Testis (tissue), 5 donors: ENCODE measurements around the gene SNAI1. TPM values are rescaled to one million over a fixed set of nuclear protein-coding genes. Genes with fewer than 3 reads are reported as not detected.

Experiments
- DNase-seq: peaks from one replicate; pipeline ENCODE4 v3.0.0-alpha.2; 2019
- H3K27ac ChIP-seq, 2 donors: fragments of 200-600 bp; sonication (generic); one replicate each; pipeline ENCODE4 v1.5.1; 2019
- H3K27me3 ChIP-seq: fragments of 200-600 bp; sonication (generic); one replicate; pipeline ENCODE4 v1.5.1; 2019
- H3K36me3 ChIP-seq: fragments of 200-600 bp; sonication (generic); one replicate; pipeline ENCODE4 v1.5.1; 2017; ENCODE audit warnings: low read depth; ENCODE audit errors: missing control alignments
- H3K4me1 ChIP-seq: fragments of 200-600 bp; sonication (generic); one replicate; pipeline ENCODE4 v1.5.1; 2019
- H3K4me3 ChIP-seq, 2 donors: fragments of 200-600 bp; sonication (generic); one replicate each; pipeline ENCODE4 v1.5.1; 2017 to 2019
- H3K9me3 ChIP-seq: fragments of 200-600 bp; sonication (generic); one replicate; pipeline ENCODE4 v1.5.1; 2017
- POLR2A ChIP-seq: fragments of 450-650 bp; IDR thresholded peaks from one replicate; pipeline ENCODE4 v1.6.1; 2017; ENCODE audit warnings: antibody characterized with exemption, mild to moderate bottlenecking, moderate library complexity
- WGBS, 2 donors: methylation state at CpG; one replicate each; pipeline ENCODE4 v1.1.5; 2018; 5-methylcytosine and 5-hydroxymethylcytosine counted together
- intact Hi-C: fragments of 100-400 bp; cut with DNase I; formaldehyde crosslinking; loops from one replicate; pipeline ENCODE4 v1.15.1; 2023; ENCODE audit warnings: low total_unique reads
- long read RNA-seq, 2 donors: transcript quantifications; one replicate each; lab custom pipeline, GENCODE V29; 2026
- polyA plus RNA-seq: library from polyadenylated mRNA; stranded (reverse); fragments of 350-450 nt; fragmentation: Illumina TruSeq; extraction: RNeasy Lipid Tissue Mini Kit (QIAGEN cat#74804); gene quantifications from one replicate; pipeline ENCODE4 v1.2.3, GENCODE V29; 2014; ENCODE audit warnings: low read depth, low replicate concordance; ENCODE audit not compliant: insufficient read depth
- total RNA-seq, 2 donors: library from RNA; depleted of rRNA; stranded (reverse); fragments of >200 nt; gene quantifications; one replicate each; pipeline ENCODE4 v1.2.3, GENCODE V29; 2016
- TF ChIP-seq, protein P1 (sequence below), 3 experiments: fragments of 450-650 bp in 2 of 3; fragments of 200-600 bp in 1 of 3; sonication (generic) in 1 of 3; IDR thresholded peaks; one replicate each; pipeline ENCODE4 v1.5.1; 2016 to 2019; ENCODE audit warnings: antibody characterized with exemption in 3 of 3, mild to moderate bottlenecking in 2 of 3, moderate library complexity in 1 of 3

Gene SNAI1
- 1 to 10 TPM; 7.0 to 7.6 TPM for total RNA-seq
- polyA plus RNA-seq, result 4.0 TPM
- long read RNA-seq, donor 1, partial matches to known transcripts, result 0 of 1 reads
- long read RNA-seq, donor 1, other reads (novel, unspliced or antisense), result 0 of 1 reads
- long read RNA-seq, donor 2, result 0 reads

- WGBS, 2 donors, result 4 to 28% methylated on average over 12 to 69 of the region's 90 CpGs
- peak within 1 kb of the TSS; percentile 61 to 70 for H3K4me3 ChIP-seq
- no peaks in the 10 kb centered on the region for H3K36me3 ChIP-seq
- peaks cover 26% of the 10 kb centered on the region for H3K4me1 ChIP-seq
- H3K9me3 ChIP-seq, result no peaks in the 10 kb centered on the region
- DNase-seq, result peak; percentile 85
- H3K27ac ChIP-seq, result peak within 1 kb of the TSS; percentile 48 to 76
- no peak for TF ChIP-seq POLR2A
- TF ChIP-seq, protein P1, sequence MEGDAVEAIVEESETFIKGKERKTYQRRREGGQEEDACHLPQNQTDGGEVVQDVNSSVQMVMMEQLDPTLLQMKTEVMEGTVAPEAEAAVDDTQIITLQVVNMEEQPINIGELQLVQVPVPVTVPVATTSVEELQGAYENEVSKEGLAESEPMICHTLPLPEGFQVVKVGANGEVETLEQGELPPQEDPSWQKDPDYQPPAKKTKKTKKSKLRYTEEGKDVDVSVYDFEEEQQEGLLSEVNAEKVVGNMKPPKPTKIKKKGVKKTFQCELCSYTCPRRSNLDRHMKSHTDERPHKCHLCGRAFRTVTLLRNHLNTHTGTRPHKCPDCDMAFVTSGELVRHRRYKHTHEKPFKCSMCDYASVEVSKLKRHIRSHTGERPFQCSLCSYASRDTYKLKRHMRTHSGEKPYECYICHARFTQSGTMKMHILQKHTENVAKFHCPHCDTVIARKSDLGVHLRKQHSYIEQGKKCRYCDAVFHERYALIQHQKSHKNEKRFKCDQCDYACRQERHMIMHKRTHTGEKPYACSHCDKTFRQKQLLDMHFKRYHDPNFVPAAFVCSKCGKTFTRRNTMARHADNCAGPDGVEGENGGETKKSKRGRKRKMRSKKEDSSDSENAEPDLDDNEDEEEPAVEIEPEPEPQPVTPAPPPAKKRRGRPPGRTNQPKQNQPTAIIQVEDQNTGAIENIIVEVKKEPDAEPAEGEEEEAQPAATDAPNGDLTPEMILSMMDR (IDR thresholded peaks at IDR 0.05), result peak; percentile 33 to 51 (median 50)
- intact Hi-C loops, result loop anchor here (5.0 kb wide), 1 partner anchor 90 kb away; no protein-coding TSS in a partner anchor
- no peaks in the 10 kb centered on the region for H3K27me3 ChIP-seq
Measured at GRCh38 chr20:49982346-49983122, at the start of gene SNAI1. Gene SNAI1 (plus strand): TSS chr20:49982980. CDS start chr20:49983060, 80 bp downstream.

DNA sequence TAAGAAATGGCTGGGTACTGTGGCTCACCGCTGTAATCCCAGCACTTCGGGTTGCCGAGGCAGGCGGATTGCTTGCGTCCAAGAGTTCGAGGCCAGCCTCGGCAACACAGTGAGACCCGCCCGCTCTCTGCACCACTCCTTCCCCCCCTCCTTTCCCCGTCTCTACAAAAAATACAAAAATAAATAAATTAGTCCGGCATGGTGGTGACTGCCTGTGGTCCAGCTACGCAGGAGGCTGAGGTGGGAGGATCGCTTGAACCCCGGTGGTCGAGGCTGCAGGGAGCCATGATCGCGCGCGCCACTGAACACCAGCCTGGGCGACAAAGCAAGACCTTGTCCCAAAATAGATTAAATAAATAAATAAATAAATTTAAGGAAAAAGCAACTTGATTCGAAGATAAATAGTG is 47.0 kb upstream of the SNAI1 start:
- no peak for DNase-seq
- WGBS, 2 donors, result 23 to 32% methylated on average over 21 of the region's 21 CpGs
- H3K27me3 ChIP-seq, result no peaks in the 10 kb centered on the region
- H3K4me1 ChIP-seq, result peaks cover 22% of the 10 kb centered on the region
- peak overlapping the region; percentile 81 to 94 for H3K27ac ChIP-seq
- TF ChIP-seq, protein P1 (IDR thresholded peaks at IDR 0.05), result no peak
- TF ChIP-seq POLR2A, result no peak
- intact Hi-C loops, result no loop called here
- no peaks in the 10 kb centered on the region for H3K36me3 ChIP-seq
- H3K9me3 ChIP-seq, result no peaks in the 10 kb centered on the region
- peak overlapping the region; percentile 82 to 100 for H3K4me3 ChIP-seq

- no peaks in the 10 kb centered on the region for H3K36me3 ChIP-seq
- no peaks in the 10 kb centered on the region for H3K27me3 ChIP-seq
- peak within 1 kb of the TSS; percentile 81 to 94 for H3K27ac ChIP-seq
- H3K4me3 ChIP-seq, result peak within 1 kb of the TSS; percentile 82 to 100
- WGBS, 2 donors, result 0% methylated on average over 31 to 58 of the region's 79 CpGs
- peak; percentile 94 for DNase-seq
- intact Hi-C loops, result no loop called here
- peaks cover 22% of the 10 kb centered on the region for H3K4me1 ChIP-seq
- H3K9me3 ChIP-seq, result no peaks in the 10 kb centered on the region
- TF ChIP-seq, protein P1 (IDR thresholded peaks at IDR 0.05), result no peak
- peak; percentile 80 for TF ChIP-seq POLR2A
Measured at GRCh38 chr20:49936153-49937026, 46.4 kb upstream of the SNAI1 start, which contains the start of gene RNF114. Gene RNF114 (plus strand): TSS chr20:49936397. CDS start chr20:49936413, 16 bp downstream.

DNA sequence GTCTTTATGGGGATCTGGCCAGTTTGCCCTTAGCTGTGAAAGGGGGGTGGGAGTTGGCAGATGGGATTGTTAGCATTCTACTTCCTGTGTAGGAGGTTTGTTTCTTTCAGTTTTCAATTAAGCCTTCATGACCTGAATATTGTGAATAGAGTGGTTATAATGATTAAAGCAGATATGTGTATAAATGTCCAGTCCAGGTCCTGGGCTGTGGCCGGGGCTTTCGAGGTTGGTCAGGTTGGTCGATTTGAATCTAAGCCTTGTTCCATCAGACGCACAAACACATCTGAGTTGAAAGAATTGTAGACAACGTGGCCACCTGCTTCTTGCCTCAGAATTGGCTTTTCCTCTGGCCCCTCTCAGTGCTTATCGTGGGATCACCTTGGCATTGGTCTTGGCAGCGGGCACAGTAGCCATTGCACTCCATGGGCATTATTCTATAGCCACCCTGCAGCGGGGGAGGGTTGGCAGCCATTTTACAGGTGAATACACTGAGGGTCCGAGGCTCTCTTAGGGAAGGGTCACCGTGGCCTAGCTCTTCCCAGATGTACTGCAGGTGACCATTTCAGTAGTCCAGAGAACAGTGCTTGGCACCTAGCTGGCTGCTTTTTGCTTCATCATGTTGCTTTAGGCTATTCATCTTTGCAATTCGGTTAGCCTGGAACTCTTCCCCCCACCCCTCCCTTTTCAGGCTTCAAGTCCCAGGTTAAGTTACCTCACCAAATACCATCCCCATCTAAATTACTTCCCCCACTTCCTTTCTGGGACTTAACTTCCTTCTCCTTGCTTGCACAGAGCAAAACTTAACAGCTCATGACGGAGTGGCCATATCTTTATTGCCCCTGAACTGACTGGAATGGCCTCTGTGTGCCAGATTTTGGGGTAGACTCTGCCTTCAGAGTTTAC is 45.5 kb upstream of the SNAI1 start:
- Histone ChIP-seq H3K36me3 (no peaks in the 10 kb centered on the region), H3K9me3 (no peaks in the 10 kb centered on the region), H3K4me1 (peaks cover 22% of the 10 kb centered on the region), H3K27me3 (no peaks in the 10 kb centered on the region), H3K4me3 (peak overlapping the region; percentile 82 to 100), H3K27ac (peak overlapping the region; percentile 81 to 94)
- DNase-seq, result no peak
- 16 to 20% methylated on average over 11 to 12 of the region's 12 CpGs for WGBS, 2 donors
- no peak for TF ChIP-seq POLR2A
- TF ChIP-seq, protein P1 (IDR thresholded peaks at IDR 0.05), result no peak
- intact Hi-C loops, result no loop called here
